ENCODE measurements around the gene COL5A1. TPM values are rescaled to one million over a fixed set of nuclear protein-coding genes. Genes with fewer than 3 reads are reported as not detected.

COL5A1 gene
- total and polyA plus RNA-seq, 2 experiments from 2014 or later = 211 to 812 TPM

GRCh38 chr9:134852906-134853654 is 211.5 kb downstream of the COL5A1 start:
- no peak overlapping the region for H3K27ac ChIP-seq
- no peaks in the 10 kb centered on the region for H3K9me2 ChIP-seq (ENCODE audit: insufficient read depth)
- TF ChIP-seq EZH2phosphoT487 (IDR thresholded peaks at IDR 0.05; ENCODE audit: insufficient read depth, low read depth) = no peak
- no peak for TF ChIP-seq EZH2 (IDR thresholded peaks at IDR 0.05; ENCODE audit: insufficient read depth, poor library complexity, severe bottlenecking)
- no peaks in the 10 kb centered on the region for H3K36me3 ChIP-seq (ENCODE audit: low read depth)
- no peaks in the 10 kb centered on the region for H4K20me1 ChIP-seq (ENCODE audit: insufficient read depth)
- no peak overlapping the region for H2AFZ ChIP-seq
- in situ Hi-C loops (cut with MboI) = no loop called here
- H3F3A ChIP-seq (ENCODE audit: insufficient read depth) = peaks cover 37% of the 10 kb centered on the region
- no peak overlapping the region for H3K9ac ChIP-seq
- no peaks in the 10 kb centered on the region for H3K9me3 ChIP-seq (ENCODE audit: low read depth)
- no peaks in the 10 kb centered on the region for H3K27me3 ChIP-seq (replicated peaks; ENCODE audit: insufficient read depth)
- no peak overlapping the region for H3K4me2 ChIP-seq (ENCODE audit: unreplicated experiment)
- peak; percentile 35 for DNase-seq
- H3K4me3 ChIP-seq = no peak overlapping the region
- WGBS, 2 experiments (ENCODE audit: low coverage in 1 of 2, low lambda C conversion rate in 2 of 2, missing lambda C conversion rate in 2 of 2) = 20 to 21% methylated on average over 6 of the region's 6 CpGs
- no peaks in the 10 kb centered on the region for H3K79me2 ChIP-seq (ENCODE audit: insufficient read depth)
- no peaks in the 10 kb centered on the region for H3K4me1 ChIP-seq (ENCODE audit: insufficient read depth)

- Histone ChIP-seq H2AFZ (no peak overlapping the region), H3K4me1 (ENCODE audit: insufficient read depth) (no peaks in the 10 kb centered on the region), H3K27me3 (replicated peaks; ENCODE audit: insufficient read depth) (no peaks in the 10 kb centered on the region), H4K20me1 (ENCODE audit: insufficient read depth) (no peaks in the 10 kb centered on the region), H3K4me2 (ENCODE audit: unreplicated experiment) (no peak overlapping the region), H3K79me2 (ENCODE audit: insufficient read depth) (no peaks in the 10 kb centered on the region), H3K36me3 (ENCODE audit: low read depth) (no peaks in the 10 kb centered on the region), H3K9me3 (ENCODE audit: low read depth) (no peaks in the 10 kb centered on the region), H3K9ac (no peak overlapping the region), H3K9me2 (ENCODE audit: insufficient read depth) (no peaks in the 10 kb centered on the region), H3F3A (ENCODE audit: insufficient read depth) (peaks cover 33% of the 10 kb centered on the region), H3K27ac (no peak overlapping the region), H3K4me3 (no peak overlapping the region)
- 72 to 73% methylated on average over 6 of the region's 6 CpGs for WGBS, 2 experiments (ENCODE audit: low coverage in 1 of 2, low lambda C conversion rate in 2 of 2, missing lambda C conversion rate in 2 of 2)
- no peak for TF ChIP-seq EZH2 (IDR thresholded peaks at IDR 0.05; ENCODE audit: insufficient read depth, poor library complexity, severe bottlenecking)
- no peak for TF ChIP-seq EZH2phosphoT487 (IDR thresholded peaks at IDR 0.05; ENCODE audit: insufficient read depth, low read depth)
- DNase-seq = no peak
- in situ Hi-C loops (cut with MboI) = no loop called here
Measured at GRCh38 chr9:134853893-134854292, 212.3 kb downstream of the COL5A1 start.

- Histone ChIP-seq H3K27ac (no peak overlapping the region), H3K4me1 (ENCODE audit: insufficient read depth) (no peaks in the 10 kb centered on the region), H3K9me3 (ENCODE audit: low read depth) (no peaks in the 10 kb centered on the region), H3K79me2 (ENCODE audit: insufficient read depth) (no peaks in the 10 kb centered on the region), H3K4me2 (ENCODE audit: unreplicated experiment) (no peak overlapping the region), H3K4me3 (no peak overlapping the region), H3K36me3 (ENCODE audit: low read depth) (no peaks in the 10 kb centered on the region), H3K9me2 (ENCODE audit: insufficient read depth) (no peaks in the 10 kb centered on the region), H4K20me1 (ENCODE audit: insufficient read depth) (no peaks in the 10 kb centered on the region), H3F3A (ENCODE audit: insufficient read depth) (peaks cover 33% of the 10 kb centered on the region), H3K27me3 (replicated peaks; ENCODE audit: insufficient read depth) (no peaks in the 10 kb centered on the region), H3K9ac (no peak overlapping the region), H2AFZ (no peak overlapping the region)
- in situ Hi-C loops (cut with MboI) = no loop called here
- DNase-seq = no peak
- TF ChIP-seq EZH2phosphoT487 (IDR thresholded peaks at IDR 0.05; ENCODE audit: insufficient read depth, low read depth) (no peak), EZH2 (IDR thresholded peaks at IDR 0.05; ENCODE audit: insufficient read depth, poor library complexity, severe bottlenecking) (no peak)
- 67 to 71% methylated on average over 11 of the region's 11 CpGs for WGBS, 2 experiments (ENCODE audit: low coverage in 1 of 2, low lambda C conversion rate in 2 of 2, missing lambda C conversion rate in 2 of 2)
Measured at GRCh38 chr9:134854541-134854981, 213.0 kb downstream of the COL5A1 start.

- H3K27me3 ChIP-seq (replicated peaks; ENCODE audit: insufficient read depth) = no peaks in the 10 kb centered on the region
- H3K27ac ChIP-seq = no peak overlapping the region
- TF ChIP-seq EZH2phosphoT487 (IDR thresholded peaks at IDR 0.05; ENCODE audit: insufficient read depth, low read depth) (no peak), EZH2 (IDR thresholded peaks at IDR 0.05; ENCODE audit: insufficient read depth, poor library complexity, severe bottlenecking) (no peak)
- in situ Hi-C loops (cut with MboI) = no loop called here
- H3K36me3 ChIP-seq (ENCODE audit: low read depth) = no peaks in the 10 kb centered on the region
- no peak overlapping the region for H3K9ac ChIP-seq
- H3K9me3 ChIP-seq (ENCODE audit: low read depth) = no peaks in the 10 kb centered on the region
- H3F3A ChIP-seq (ENCODE audit: insufficient read depth) = peaks cover 33% of the 10 kb centered on the region
- H3K4me3 ChIP-seq = no peak overlapping the region
- H2AFZ ChIP-seq = no peak overlapping the region
- no peaks in the 10 kb centered on the region for H4K20me1 ChIP-seq (ENCODE audit: insufficient read depth)
- H3K79me2 ChIP-seq (ENCODE audit: insufficient read depth) = no peaks in the 10 kb centered on the region
- no peak for DNase-seq
- H3K4me1 ChIP-seq (ENCODE audit: insufficient read depth) = no peaks in the 10 kb centered on the region
- H3K9me2 ChIP-seq (ENCODE audit: insufficient read depth) = no peaks in the 10 kb centered on the region
- H3K4me2 ChIP-seq (ENCODE audit: unreplicated experiment) = no peak overlapping the region
- 62 to 66% methylated on average over 18 of the region's 18 CpGs for WGBS, 2 experiments (ENCODE audit: low coverage in 1 of 2, low lambda C conversion rate in 2 of 2, missing lambda C conversion rate in 2 of 2)
Measured at GRCh38 chr9:134855231-134855899, 213.8 kb downstream of the COL5A1 start.
